Tibial nerve (tissue), 4 donors: ENCODE data around the gene TNRC6A. TPM values are rescaled to one million over a fixed set of nuclear protein-coding genes. Genes with fewer than 3 reads are reported as not detected.

Experiments
- DNase-seq, 2 donors: peaks; one replicate each; pipeline ENCODE4 v3.0.0-alpha.2; 2019; ENCODE audit warnings: low spot score in 2 of 2
- H3K27ac ChIP-seq, 4 donors: fragments of 200-600 bp; sonication (generic) in 3 of 4; one replicate each; pipeline ENCODE4 v1.5.1; 2017 to 2019; ENCODE audit warnings: mild to moderate bottlenecking in 1 of 4
- H3K27me3 ChIP-seq, 2 donors: fragments of 200-600 bp; sonication (generic) in 1 of 2; one replicate each; pipeline versions ENCODE4 v1.5.1 to v1.6.0; 2017 to 2019
- H3K36me3 ChIP-seq, 3 donors: fragments of 200-600 bp; sonication (generic); one replicate each; pipeline ENCODE4 v1.5.1; 2018 to 2019
- H3K4me1 ChIP-seq, 4 donors: fragments of 200-600 bp; sonication (generic) in 3 of 4; one replicate each; pipeline ENCODE4 v1.5.1; 2017 to 2019
- H3K4me3 ChIP-seq, 4 donors: fragments of 200-600 bp; sonication (generic) in 3 of 4; one replicate each; pipeline ENCODE4 v1.5.1; 2017 to 2019; ENCODE audit warnings: mild to moderate bottlenecking in 1 of 4, moderate library complexity in 1 of 4
- H3K9me3 ChIP-seq, 4 donors: fragments of 200-600 bp; sonication (generic) in 3 of 4; one replicate each; pipeline ENCODE4 v1.5.1; 2017 to 2019
- CTCF ChIP-seq, 5 experiments: fragments of 200-600 bp in 3 of 5; fragments of 450-650 bp in 2 of 5; sonication (generic) in 3 of 5; IDR thresholded peaks; one replicate each; pipeline ENCODE4 v1.5.1; 2016 to 2019; ENCODE audit warnings: antibody characterized with exemption in 5 of 5, mild to moderate bottlenecking in 3 of 5, moderate library complexity in 2 of 5
- EP300 ChIP-seq, 2 donors: sonication (generic); formaldehyde crosslinking; IDR thresholded peaks; one replicate each; pipeline ENCODE4 v1.6.1; 2017; ENCODE audit warnings: antibody characterized with exemption in 2 of 2, mild to moderate bottlenecking in 1 of 2
- POLR2A ChIP-seq, 2 donors: fragments of 450-650 bp; IDR thresholded peaks; one replicate each; pipeline ENCODE4 v1.6.1; 2017; ENCODE audit warnings: antibody characterized with exemption in 2 of 2, mild to moderate bottlenecking in 2 of 2, moderate library complexity in 2 of 2
- WGBS, 2 donors: methylation state at CpG; one replicate each; pipeline ENCODE4 v1.1.5; 2018; 5-methylcytosine and 5-hydroxymethylcytosine counted together
- total RNA-seq, 4 donors: library from RNA; depleted of rRNA; stranded (reverse); fragments of >200 nt; gene quantifications; one replicate each; pipeline ENCODE4 v1.1.0, GENCODE V29; 2016

The TNRC6A gene
- total RNA-seq, 4 donors from 2014 or later: 47.7 to 74.5 (median 59.6) TPM

- DNase-seq: peak; percentile 24 to 41
- no peak for TF ChIP-seq CTCF (IDR thresholded peaks at IDR 0.05)
- no peak for TF ChIP-seq EP300 (IDR thresholded peaks at IDR 0.05)
- no peak for TF ChIP-seq POLR2A (IDR thresholded peaks at IDR 0.05)
- peak overlapping the region in 1 of 4 donors; percentile 48 for H3K27ac ChIP-seq
- WGBS, 2 donors: 33 to 35% methylated on average over 15 of the region's 15 CpGs
- peak overlapping the region in 1 of 4 donors; percentile 6 for H3K4me3 ChIP-seq
- H3K36me3 ChIP-seq: no peaks in the 10 kb centered on the region
- peaks cover 0 to 14% (median 9%) of the 10 kb centered on the region in 4 donors for H3K4me1 ChIP-seq
- H3K9me3 ChIP-seq: no peaks in the 10 kb centered on the region
- no peaks in the 10 kb centered on the region for H3K27me3 ChIP-seq
Observed at GRCh38 chr16:24685539-24686432, 43.7 kb upstream of the TNRC6A start.

GRCh38 chr16:24686678-24687077 is 42.8 kb upstream of the TNRC6A start:
- Histone ChIP-seq H3K4me1 (peaks cover 0 to 14% (median 9%) of the 10 kb centered on the region in 4 donors), H3K27me3 (no peaks in the 10 kb centered on the region), H3K9me3 (no peaks in the 10 kb centered on the region), H3K4me3 (no peak overlapping the region), H3K36me3 (no peaks in the 10 kb centered on the region), H3K27ac (peak overlapping the region in 1 of 4 donors; percentile 48)
- no peak for DNase-seq
- 58 to 59% methylated on average over 9 of the region's 9 CpGs for WGBS, 2 donors
- TF ChIP-seq CTCF (IDR thresholded peaks at IDR 0.05) (no peak), POLR2A (IDR thresholded peaks at IDR 0.05) (no peak), EP300 (IDR thresholded peaks at IDR 0.05) (no peak)

GRCh38 chr16:24688359-24688758 is 41.1 kb upstream of the TNRC6A start:
- Histone ChIP-seq H3K9me3 (no peaks in the 10 kb centered on the region), H3K36me3 (no peaks in the 10 kb centered on the region), H3K4me3 (no peak overlapping the region), H3K27ac (no peak overlapping the region), H3K4me1 (peaks cover 0 to 14% (median 9%) of the 10 kb centered on the region in 4 donors), H3K27me3 (no peaks in the 10 kb centered on the region)
- WGBS, 2 donors: 91 to 96% methylated on average over 2 of the region's 2 CpGs
- no peak for TF ChIP-seq POLR2A (IDR thresholded peaks at IDR 0.05)
- TF ChIP-seq CTCF (IDR thresholded peaks at IDR 0.05): no peak
- TF ChIP-seq EP300 (IDR thresholded peaks at IDR 0.05): no peak
- DNase-seq: no peak

- H3K27ac ChIP-seq: no peak overlapping the region
- H3K4me3 ChIP-seq: no peak overlapping the region
- DNase-seq: no peak
- no peaks in the 10 kb centered on the region for H3K36me3 ChIP-seq
- H3K27me3 ChIP-seq: no peaks in the 10 kb centered on the region
- peaks cover 0 to 14% (median 9%) of the 10 kb centered on the region in 4 donors for H3K4me1 ChIP-seq
- H3K9me3 ChIP-seq: no peaks in the 10 kb centered on the region
- 59 to 60% methylated on average over 7 of the region's 7 CpGs for WGBS, 2 donors
- no peak for TF ChIP-seq EP300 (IDR thresholded peaks at IDR 0.05)
- no peak for TF ChIP-seq POLR2A (IDR thresholded peaks at IDR 0.05)
- TF ChIP-seq CTCF (IDR thresholded peaks at IDR 0.05): no peak
Observed at GRCh38 chr16:24689128-24689527, 40.3 kb upstream of the TNRC6A start.

- H3K27me3 ChIP-seq: no peaks in the 10 kb centered on the region
- H3K27ac ChIP-seq: no peak overlapping the region
- no peak overlapping the region for H3K4me3 ChIP-seq
- no peak for DNase-seq
- TF ChIP-seq CTCF (IDR thresholded peaks at IDR 0.05) (no peak), POLR2A (IDR thresholded peaks at IDR 0.05) (no peak), EP300 (IDR thresholded peaks at IDR 0.05) (no peak)
- WGBS, 2 donors: 72 to 73% methylated on average over 7 of the region's 7 CpGs
- peaks cover 0 to 6% (median 0%) of the 10 kb centered on the region in 4 donors for H3K4me1 ChIP-seq
- no peaks in the 10 kb centered on the region for H3K9me3 ChIP-seq
- no peaks in the 10 kb centered on the region for H3K36me3 ChIP-seq
Observed at GRCh38 chr16:24692854-24693253, 36.6 kb upstream of the TNRC6A start.
